H9 (cell line): ENCODE measurements around the gene FRYL. TPM values are rescaled to one million over a fixed set of nuclear protein-coding genes. Genes with fewer than 3 reads are reported as not detected.

ENCODE experiments used
- DNase-seq: peaks from one replicate; pipeline ENCODE4 v3.0.0-alpha.2; 2017
- H2AFZ ChIP-seq: one replicate; pipeline ENCODE4 v1.6.1; 2013; ENCODE audit warnings: mild to moderate bottlenecking, low read length, control low read depth, moderate library complexity
- H2AK5ac ChIP-seq: 2 replicates; pipeline ENCODE4 v1.6.1; 2013; ENCODE audit warnings: low read length, control low read depth, mixed read lengths; ENCODE audit not compliant: insufficient read length
- H2BK120ac ChIP-seq: one replicate; pipeline ENCODE4 v1.6.1; 2013; ENCODE audit warnings: low read depth, mild to moderate bottlenecking, low read length, control low read depth, inconsistent platforms; ENCODE audit not compliant: poor library complexity, severe bottlenecking
- H2BK12ac ChIP-seq: 2 replicates; pipeline ENCODE4 v1.6.1; 2013; ENCODE audit warnings: low read length, control low read depth, mixed read lengths, low read depth; ENCODE audit not compliant: insufficient read length
- H2BK15ac ChIP-seq: 2 replicates; pipeline ENCODE4 v1.6.1; 2013; ENCODE audit warnings: low read depth, low read length, control low read depth
- H2BK20ac ChIP-seq: one replicate; pipeline ENCODE4 v1.6.1; 2013; ENCODE audit warnings: low read depth, mild to moderate bottlenecking, low read length, control low read depth, inconsistent platforms; ENCODE audit not compliant: poor library complexity, severe bottlenecking
- H2BK5ac ChIP-seq: 2 replicates; pipeline ENCODE4 v1.6.1; 2013; ENCODE audit warnings: low read length, control low read depth, mixed read lengths; ENCODE audit not compliant: insufficient read length
- H3K14ac ChIP-seq: 2 replicates; pipeline ENCODE4 v1.6.1; 2013; ENCODE audit warnings: low read length, control low read depth; ENCODE audit not compliant: insufficient read depth
- H3K18ac ChIP-seq: 2 replicates; pipeline ENCODE4 v1.6.1; 2013; ENCODE audit warnings: low read depth, mild to moderate bottlenecking, mixed read lengths, low read length, control low read depth; ENCODE audit not compliant: insufficient read length
- H3K23ac ChIP-seq: 2 replicates; pipeline ENCODE4 v1.6.1; 2013; ENCODE audit warnings: low read length, control low read depth, mixed read lengths, low read depth; ENCODE audit not compliant: insufficient read length
- H3K23me2 ChIP-seq: 2 replicates; pipeline ENCODE4 v1.6.1; 2013; ENCODE audit warnings: low read depth, mild to moderate bottlenecking, mixed read lengths, low read length, control low read depth; ENCODE audit not compliant: insufficient read length, poor library complexity, severe bottlenecking
- H3K27ac ChIP-seq: 2 replicates; pipeline ENCODE4 v1.5.1; 2013; ENCODE audit warnings: low read length, control low read depth, mixed read lengths, low read depth; ENCODE audit not compliant: insufficient read length
- H3K27me3 ChIP-seq: 2 replicates; pipeline ENCODE4 v1.6.1; 2013; ENCODE audit warnings: low read length, control low read depth, inconsistent platforms; ENCODE audit not compliant: insufficient read depth
- H3K4ac ChIP-seq: 2 replicates; pipeline ENCODE4 v1.6.1; 2013; ENCODE audit warnings: low read depth, mild to moderate bottlenecking, control low read depth, inconsistent platforms, low read length, moderate library complexity
- H3K4me1 ChIP-seq: 2 replicates; pipeline ENCODE4 v1.6.1; 2013; ENCODE audit warnings: low read length, control low read depth, inconsistent platforms; ENCODE audit not compliant: insufficient read depth
- H3K4me2 ChIP-seq: 2 replicates; pipeline ENCODE4 v1.6.1; 2013; ENCODE audit warnings: low read length, control low read depth, mixed read lengths; ENCODE audit not compliant: insufficient read length, insufficient read depth
- H3K56ac ChIP-seq: 2 replicates; pipeline ENCODE4 v1.6.1; 2013; ENCODE audit warnings: low read depth, mild to moderate bottlenecking, mixed read lengths, low read length, control low read depth; ENCODE audit not compliant: insufficient read length
- H3K79me1 ChIP-seq: 2 replicates; pipeline ENCODE4 v1.6.1; 2013; ENCODE audit warnings: low read depth, mild to moderate bottlenecking, moderate library complexity, low read length, control low read depth, inconsistent platforms; ENCODE audit not compliant: insufficient read depth, poor library complexity, severe bottlenecking
- H3K79me2 ChIP-seq: 2 replicates; pipeline ENCODE4 v1.6.1; 2013; ENCODE audit warnings: low read length, control low read depth, inconsistent platforms; ENCODE audit not compliant: insufficient read depth
- H3K9ac ChIP-seq: 2 replicates; pipeline ENCODE4 v1.6.1; 2013; ENCODE audit warnings: low read length, control low read depth, mixed read lengths; ENCODE audit not compliant: insufficient read length; ENCODE audit errors: extremely low read depth
- H3K9me3 ChIP-seq: one replicate; pipeline ENCODE4 v1.6.1; 2013; ENCODE audit warnings: low read depth, low read length, inconsistent platforms; ENCODE audit not compliant: control insufficient read depth
- H3T11ph ChIP-seq: one replicate; pipeline ENCODE4 v1.6.1; 2013; ENCODE audit warnings: mild to moderate bottlenecking, low read length, control low read depth, inconsistent platforms
- H4K20me1 ChIP-seq: one replicate; pipeline ENCODE4 v1.6.1; 2013; ENCODE audit not compliant: control insufficient read depth, insufficient read length, insufficient read depth
- H4K5ac ChIP-seq: 2 replicates; pipeline ENCODE4 v1.6.1; 2013; ENCODE audit warnings: low read depth, mild to moderate bottlenecking, mixed read lengths, low read length, control low read depth; ENCODE audit not compliant: insufficient read length
- H4K8ac ChIP-seq: replicated peaks from 2 replicates; pipeline ENCODE4 v1.6.1; 2013; ENCODE audit warnings: low read length, control low read depth, mixed read lengths, low read depth; ENCODE audit not compliant: insufficient read length
- H4K91ac ChIP-seq: 2 replicates; pipeline ENCODE4 v1.6.1; 2013; ENCODE audit warnings: low read depth, mild to moderate bottlenecking, moderate library complexity, mixed read lengths, low read length, control low read depth; ENCODE audit not compliant: insufficient read length
- H3K27ac Mint-ChIP-seq, 3 experiments: 2 replicates in 2 of 3; 3 replicates in 1 of 3; pipeline ENCODE4 v1.8.0; 2020 to 2021; ENCODE audit warnings: mixed read lengths in 3 of 3, mild to moderate bottlenecking in 1 of 3, moderate library complexity in 1 of 3
- H3K27me3 Mint-ChIP-seq: 2 replicates; pipeline ENCODE4 v1.8.0; 2021; ENCODE audit warnings: low read depth, mild to moderate bottlenecking, moderate library complexity, mixed read lengths
- H3K36me3 Mint-ChIP-seq, 3 experiments: 2 replicates in 2 of 3; 3 replicates in 1 of 3; pipeline ENCODE4 v1.8.0; 2020 to 2021; ENCODE audit warnings: low read depth in 3 of 3, mixed read lengths in 3 of 3; ENCODE audit not compliant: insufficient read depth in 1 of 3
- H3K4me1 Mint-ChIP-seq, 2 experiments: 2 replicates each; pipeline ENCODE4 v1.8.0; 2020; ENCODE audit warnings: mixed read lengths in 2 of 2
- H3K4me3 Mint-ChIP-seq, 2 experiments: 2 replicates in 1 of 2; 3 replicates in 1 of 2; pipeline ENCODE4 v1.8.0; 2020 to 2021; ENCODE audit warnings: mild to moderate bottlenecking in 2 of 2, mixed read lengths in 2 of 2, moderate library complexity in 1 of 2
- H3K9me3 Mint-ChIP-seq, 2 experiments: 2 replicates in 1 of 2; 3 replicates in 1 of 2; pipeline ENCODE4 v1.8.0; 2020; ENCODE audit warnings: mild to moderate bottlenecking in 2 of 2, mixed read lengths in 2 of 2, moderate library complexity in 1 of 2
- CTCF ChIP-seq: fragments of 200-600 bp; sonication (generic); conservative IDR thresholded peaks from 3 replicates; pipeline ENCODE4 v1.8.0; 2021; ENCODE audit warnings: antibody characterized with exemption, mild to moderate bottlenecking
- total RNA-seq: library from RNA; stranded (reverse); gene quantifications from 2 replicates; pipeline ENCODE4 v1.2.1, GENCODE V29; 2021

The FRYL gene
- total RNA-seq, 1 experiment from 2014 or later, result 31.5 TPM

GRCh38 chr4:48706736-48707135 is 73.3 kb downstream of the FRYL start:
- no peak overlapping the region for H2BK15ac ChIP-seq
- no peak overlapping the region for H3K23ac ChIP-seq
- no peak overlapping the region for H3K4me2 ChIP-seq
- Mint-ChIP-seq H3K4me3 (no peak overlapping the region), H3K27ac (no peak overlapping the region), H3K27me3 (no peaks in the 10 kb centered on the region), H3K36me3 (peaks cover 23 to 34% (median 30%) of the 10 kb centered on the region in 3 experiments; a peak in 6 of 7 replicates), H3K4me1 (peaks cover 18 to 23% of the 10 kb centered on the region in 2 experiments), H3K9me3 (peaks cover 8 to 13% of the 10 kb centered on the region in 2 experiments)
- H3T11ph ChIP-seq, result no peak overlapping the region
- peaks cover 3% of the 10 kb centered on the region for H3K4me1 ChIP-seq
- H4K20me1 ChIP-seq, result no peaks in the 10 kb centered on the region
- H4K5ac ChIP-seq, result no peak overlapping the region
- H2BK5ac ChIP-seq, result no peak overlapping the region
- no peak overlapping the region for H3K4ac ChIP-seq
- no peak overlapping the region for H4K91ac ChIP-seq
- H3K27ac ChIP-seq, result no peak overlapping the region
- H2AK5ac ChIP-seq, result no peak overlapping the region
- no peaks in the 10 kb centered on the region for H3K23me2 ChIP-seq
- no peak overlapping the region for H2AFZ ChIP-seq
- H2BK12ac ChIP-seq, result no peak overlapping the region
- H2BK120ac ChIP-seq, result no peak overlapping the region
- no peaks in the 10 kb centered on the region for H3K9me3 ChIP-seq
- TF ChIP-seq CTCF, result no peak
- no peak for DNase-seq
- H2BK20ac ChIP-seq, result no peak overlapping the region
- no peak overlapping the region for H4K8ac ChIP-seq
- no peaks in the 10 kb centered on the region; the same call in 1 of the 2 replicates for H3K79me2 ChIP-seq
- no peaks in the 10 kb centered on the region for H3K27me3 ChIP-seq
- no peak overlapping the region for H3K14ac ChIP-seq
- H3K79me1 ChIP-seq, result no peaks in the 10 kb centered on the region
- H3K56ac ChIP-seq, result no peak overlapping the region
- no peak overlapping the region for H3K18ac ChIP-seq
- no peak overlapping the region for H3K9ac ChIP-seq
